GM12801 (cell line): ENCODE measurements around the gene MANF.

Experiments
- CTCF ChIP-seq: IDR thresholded peaks from one replicate; pipeline ENCODE4 v1.5.1; 2011; ENCODE audit warnings: control low read depth; ENCODE audit not compliant: insufficient read length; ENCODE audit errors: extremely low read depth

MANF gene

GRCh38 chr3:51343918-51344687, 41.0 kb upstream of the MANF start:
- TF ChIP-seq CTCF: no peak

GRCh38 chr3:51350751-51351150, 34.3 kb upstream of the MANF start:
- TF ChIP-seq CTCF: no peak

- no peak for TF ChIP-seq CTCF
These were observed 32.0 kb upstream of the MANF start for GRCh38 chr3:51353131-51353530.

- no peak for TF ChIP-seq CTCF
These were observed 31.4 kb upstream of the MANF start for GRCh38 chr3:51353691-51354090.

GRCh38 chr3:51354172-51354571, 30.9 kb upstream of the MANF start:
- TF ChIP-seq CTCF: no peak

- no peak for TF ChIP-seq CTCF
These were observed 30.1 kb upstream of the MANF start for GRCh38 chr3:51354731-51355615.

GRCh38 chr3:51355891-51356578, 29.1 kb upstream of the MANF start:
- no peak for TF ChIP-seq CTCF
